ENCODE data around the gene ABCD2.

- TF ChIP-seq CTCF (IDR thresholded peaks at IDR 0.05; ENCODE audit: insufficient read depth, low read length), result no peak
- TF ChIP-seq POLR2AphosphoS5 (IDR thresholded peaks at IDR 0.05; ENCODE audit: low read depth), result no peak
These were observed 18.6 kb upstream of the ABCD2 start for GRCh38 chr12:39638178-39638577.
